ENCODE data around the gene SPOP.
"Not testable (repeated sequence)": the region's sequence is repeated elsewhere in the genome, so short reads cannot be mapped to it uniquely, and the experiment has no call there.

Gene SPOP

DNA sequence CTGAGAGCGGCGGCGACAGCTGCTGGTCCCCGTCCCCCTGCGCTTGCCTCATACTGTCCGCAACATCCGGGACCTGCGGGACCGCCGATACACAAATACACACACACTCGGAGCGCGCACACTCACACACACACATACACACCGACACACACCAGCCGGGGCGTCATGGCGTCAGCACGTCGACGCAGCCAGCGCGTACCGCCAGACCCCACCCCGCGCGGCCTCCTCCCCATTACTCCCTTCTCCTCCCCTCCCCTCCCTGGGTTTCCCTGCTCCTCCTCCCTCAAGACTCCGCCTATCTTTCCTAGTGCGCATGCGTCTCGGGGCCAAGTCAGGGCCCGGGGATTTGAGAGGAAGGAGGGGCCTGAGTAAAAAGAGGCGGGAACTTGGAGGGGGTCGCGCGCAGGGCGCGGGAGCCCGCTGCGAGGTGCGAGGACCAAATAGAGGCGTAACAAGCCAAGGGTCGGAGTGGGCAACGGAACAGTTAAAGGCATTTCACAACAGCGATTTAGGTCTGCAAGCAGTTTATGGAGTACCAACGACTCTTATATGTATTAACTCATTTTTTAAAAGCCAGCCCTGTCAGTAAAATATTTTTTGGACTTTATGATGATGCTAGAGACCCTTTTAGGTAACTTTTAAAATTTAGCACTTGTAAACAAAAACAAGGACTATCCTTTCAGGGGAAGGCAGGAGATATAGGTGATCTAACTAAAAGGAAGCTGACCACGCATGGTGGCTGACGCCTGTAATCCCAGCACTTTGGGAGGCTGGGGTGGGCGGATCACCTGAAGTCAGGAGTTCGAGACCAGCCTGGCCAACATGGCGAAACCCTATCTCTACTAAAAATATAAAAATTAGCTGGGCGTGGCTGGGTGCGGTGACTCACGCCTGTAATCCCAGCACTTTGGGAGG is at the start of gene SPOP:
TSS of gene SPOP (minus strand) at position 165 of the 915 bp plus-strand sequence. CDS start 55,287 bp downstream, outside the sequence.
- DNase-seq (ENCODE audit: low read depth, low spot score), result peak; percentile 97

DNA sequence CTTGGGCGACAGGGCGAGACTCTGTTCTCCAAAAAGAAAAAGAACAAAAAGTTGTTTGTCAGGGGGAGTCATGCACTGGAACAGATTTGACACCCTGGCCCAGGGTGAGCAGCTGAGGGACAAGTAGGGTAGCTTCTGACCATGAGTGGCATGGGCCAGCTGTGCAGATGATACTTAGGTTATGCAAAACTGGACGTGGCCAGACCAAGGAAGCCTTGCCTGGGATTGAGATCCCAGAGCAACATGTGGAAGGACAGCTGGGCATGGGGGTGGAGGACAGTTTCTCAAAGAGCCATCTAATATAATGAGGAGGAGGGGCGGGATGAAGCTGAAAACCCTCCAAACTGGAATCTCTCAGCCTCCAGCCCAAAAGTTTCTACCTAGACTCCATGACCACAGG is 49.5 kb upstream of the SPOP start:
- no peak for DNase-seq (ENCODE audit: low read depth, low spot score)

DNA sequence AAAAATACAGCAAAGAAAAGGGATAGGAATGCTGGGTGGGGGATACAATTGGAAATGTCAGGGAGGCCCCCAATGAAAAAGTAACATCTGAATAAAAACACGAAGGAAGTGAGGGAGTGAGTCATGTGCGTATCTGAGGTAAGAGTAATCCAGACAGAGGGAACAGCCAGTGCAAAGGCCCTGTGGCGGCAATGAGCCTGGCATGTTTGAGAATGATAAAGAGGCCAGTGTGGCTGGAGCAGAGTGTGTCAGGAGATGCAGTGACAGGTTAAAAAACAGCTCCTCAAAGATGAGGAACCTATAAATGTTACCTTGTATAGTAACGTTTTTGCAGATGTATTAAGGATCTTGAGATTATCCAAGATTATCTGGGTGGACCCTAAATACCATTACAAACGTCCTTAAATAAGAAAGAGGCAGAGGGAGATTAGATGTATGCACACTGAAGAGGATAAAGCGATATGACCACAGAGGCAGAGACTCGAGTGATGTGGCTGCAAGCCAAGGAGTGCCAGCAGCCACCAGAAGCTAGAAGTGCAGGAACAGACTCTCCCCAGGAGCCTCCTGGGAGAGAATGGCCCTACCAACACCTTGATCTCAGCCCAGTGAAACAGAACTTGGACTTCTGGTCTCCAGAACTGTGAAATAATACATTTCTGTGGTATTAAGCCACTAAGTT is 47.7 kb upstream of the SPOP start:
- DNase-seq (ENCODE audit: low read depth, low spot score), result no peak

DNA sequence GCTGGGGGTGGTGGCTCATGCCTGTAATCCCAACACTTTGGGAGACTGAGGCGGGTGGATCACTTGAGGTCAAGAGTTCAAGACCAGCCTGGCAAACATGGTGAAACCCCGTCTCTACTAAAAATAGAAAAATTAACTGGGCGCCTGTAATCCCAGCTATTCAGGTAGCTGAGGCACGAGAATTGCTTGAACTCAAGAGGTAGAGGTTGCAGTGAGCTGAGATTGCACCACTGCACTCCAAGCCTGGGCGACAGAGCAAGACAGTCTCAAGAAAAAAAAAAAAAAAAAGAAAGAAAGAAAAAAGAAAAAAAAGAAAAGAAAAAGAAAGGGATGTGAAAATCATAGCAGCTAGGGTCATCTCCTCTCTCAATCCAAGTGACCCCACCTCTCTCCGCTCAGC is 46.7 kb upstream of the SPOP start:
- not testable (repeated sequence) for DNase-seq (ENCODE audit: low read depth, low spot score)

DNA sequence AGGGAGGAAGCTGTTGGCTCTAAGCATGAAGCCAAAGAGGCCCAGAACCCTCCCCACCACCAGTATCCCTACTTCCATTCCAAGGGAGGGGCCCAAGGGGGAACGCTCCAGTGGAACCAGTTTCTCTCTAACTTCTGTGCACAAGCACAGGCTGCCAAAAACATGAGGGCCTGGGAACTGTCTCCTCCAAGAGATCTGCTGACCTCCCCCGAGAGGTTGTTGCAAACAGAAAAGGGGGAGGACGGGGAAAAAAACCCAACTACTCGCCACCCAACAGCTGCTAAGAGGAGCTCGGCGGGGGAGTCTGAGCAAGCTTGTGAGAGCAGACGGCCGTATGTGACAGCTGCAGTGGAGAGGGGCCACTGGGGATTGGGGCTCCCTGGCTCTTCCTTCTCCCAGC is 45.5 kb upstream of the SPOP start:
- DNase-seq (ENCODE audit: low read depth, low spot score), result no peak

DNA sequence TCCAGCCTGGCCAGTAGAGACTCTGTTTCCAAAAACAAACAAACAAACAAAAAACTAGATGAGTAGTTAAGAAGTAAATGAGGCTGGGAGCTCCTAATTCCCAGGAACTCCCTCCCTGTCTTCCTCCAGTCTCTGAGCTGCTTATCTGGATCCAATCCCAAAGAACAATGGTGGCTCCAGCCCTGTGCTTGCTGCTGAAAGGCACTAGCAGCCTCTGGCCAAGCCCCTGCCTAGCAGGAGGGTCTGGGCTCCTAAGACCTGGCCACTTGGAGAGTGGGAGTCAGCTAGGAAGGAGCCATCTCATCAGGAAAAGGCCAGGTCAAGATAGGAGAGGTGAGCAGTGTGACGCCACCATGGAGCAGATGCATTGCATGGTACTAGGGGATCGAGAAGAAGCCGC is 44.2 kb upstream of the SPOP start:
- DNase-seq (ENCODE audit: low read depth, low spot score), result no peak

DNA sequence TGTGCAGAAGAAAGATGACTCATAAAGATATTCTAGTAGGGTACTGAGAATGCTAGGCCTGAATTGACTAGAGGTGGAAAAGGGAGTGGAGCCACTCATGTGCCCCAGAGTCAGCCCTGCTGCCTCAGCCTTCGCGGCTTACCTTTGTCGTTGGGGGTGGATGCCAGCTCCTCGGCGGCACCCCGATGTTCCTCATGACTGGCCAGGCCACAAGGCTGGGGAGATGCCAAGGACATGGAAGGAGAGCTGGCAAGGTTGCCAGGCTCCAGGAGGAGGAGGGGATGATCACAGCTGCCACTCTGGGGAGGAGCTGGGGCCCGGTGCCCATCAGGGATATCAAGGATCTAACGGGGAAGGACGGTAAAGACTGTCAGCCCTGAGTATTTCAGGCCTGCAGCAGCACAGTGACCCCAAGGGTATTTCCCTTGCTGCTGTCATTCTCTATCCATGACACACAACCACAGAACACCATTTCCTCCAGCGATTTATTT is 39.5 kb upstream of the SPOP start:
- no peak for DNase-seq (ENCODE audit: low read depth, low spot score)

DNA sequence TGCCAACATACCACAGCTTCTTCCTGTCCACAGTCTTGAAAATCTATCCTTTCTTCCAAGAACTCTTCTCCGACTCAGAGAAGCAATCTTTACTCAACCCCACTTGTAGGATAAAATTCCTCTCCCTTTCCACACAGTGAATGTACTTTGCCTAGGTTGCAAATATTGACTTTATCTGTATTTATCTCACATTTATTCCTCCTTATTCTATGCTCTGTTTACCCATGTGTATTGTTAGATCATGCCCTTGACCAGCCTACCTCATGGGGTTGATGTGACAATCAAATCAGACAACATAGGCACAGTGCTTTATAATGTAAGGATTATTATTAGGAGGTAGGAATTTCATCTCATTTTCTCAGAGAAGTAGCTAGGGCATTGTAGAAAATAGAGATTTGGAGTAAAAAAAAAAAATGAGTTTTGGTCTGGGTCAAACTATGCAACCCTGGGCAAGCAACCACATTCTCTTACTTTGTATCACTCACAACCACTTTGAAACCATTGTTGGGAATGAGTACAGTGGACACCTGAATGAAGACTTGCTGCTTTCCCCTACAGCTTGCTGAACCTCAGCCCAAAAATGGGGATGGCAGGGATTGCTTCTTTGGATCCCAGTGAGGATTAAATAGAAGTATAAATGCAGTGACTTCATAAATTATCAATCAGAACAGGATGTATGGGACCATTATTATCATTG is 38.9 kb upstream of the SPOP start:
- DNase-seq (ENCODE audit: low read depth, low spot score), result no peak

DNA sequence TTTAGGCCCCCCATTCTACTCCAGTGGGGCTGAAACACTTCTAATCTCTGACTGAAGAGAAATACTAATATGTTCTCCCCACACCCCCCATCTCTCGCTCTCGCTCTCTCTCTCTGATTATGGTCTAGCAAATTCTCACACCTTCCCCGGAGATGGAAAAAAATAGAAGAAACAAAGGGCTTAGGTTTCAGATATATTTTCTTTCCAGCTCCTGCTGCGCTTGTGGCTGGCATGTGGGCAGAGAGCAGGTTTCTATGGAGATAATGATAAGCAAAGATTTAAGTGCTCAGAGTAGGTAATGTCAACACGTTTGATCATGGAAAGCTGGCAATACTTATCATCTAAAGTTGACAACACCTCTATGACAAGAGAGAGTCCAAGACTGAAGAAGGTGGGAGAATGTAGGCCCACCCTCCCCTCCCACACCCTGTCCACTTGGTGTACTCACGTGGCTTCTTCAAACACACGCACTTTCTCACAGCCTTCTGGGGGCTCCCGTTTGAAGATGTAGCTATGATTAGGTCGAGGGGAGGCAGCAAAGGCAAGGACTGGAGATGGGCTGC is 37.9 kb upstream of the SPOP start:
- no peak for DNase-seq (ENCODE audit: low read depth, low spot score)

DNA sequence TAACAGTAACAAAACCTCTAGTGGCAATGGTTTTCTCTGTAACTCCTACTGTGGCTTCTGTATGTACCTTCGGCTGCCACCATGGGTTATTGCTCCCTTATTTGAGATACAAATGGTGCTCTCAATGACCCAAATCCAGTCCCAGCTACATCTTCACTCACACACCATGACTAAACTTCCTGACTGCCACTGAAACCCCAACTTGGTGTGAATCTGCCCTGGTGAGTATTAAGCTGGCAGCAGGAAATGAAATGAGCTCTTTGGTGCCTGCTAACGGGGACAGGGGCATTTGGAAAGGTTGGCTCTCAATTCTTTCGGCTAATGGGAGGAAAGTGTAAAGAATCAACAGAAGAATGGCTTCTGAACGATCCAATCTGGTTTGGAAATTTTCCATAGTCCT is 37.3 kb upstream of the SPOP start:
- DNase-seq (ENCODE audit: low read depth, low spot score), result no peak

DNA sequence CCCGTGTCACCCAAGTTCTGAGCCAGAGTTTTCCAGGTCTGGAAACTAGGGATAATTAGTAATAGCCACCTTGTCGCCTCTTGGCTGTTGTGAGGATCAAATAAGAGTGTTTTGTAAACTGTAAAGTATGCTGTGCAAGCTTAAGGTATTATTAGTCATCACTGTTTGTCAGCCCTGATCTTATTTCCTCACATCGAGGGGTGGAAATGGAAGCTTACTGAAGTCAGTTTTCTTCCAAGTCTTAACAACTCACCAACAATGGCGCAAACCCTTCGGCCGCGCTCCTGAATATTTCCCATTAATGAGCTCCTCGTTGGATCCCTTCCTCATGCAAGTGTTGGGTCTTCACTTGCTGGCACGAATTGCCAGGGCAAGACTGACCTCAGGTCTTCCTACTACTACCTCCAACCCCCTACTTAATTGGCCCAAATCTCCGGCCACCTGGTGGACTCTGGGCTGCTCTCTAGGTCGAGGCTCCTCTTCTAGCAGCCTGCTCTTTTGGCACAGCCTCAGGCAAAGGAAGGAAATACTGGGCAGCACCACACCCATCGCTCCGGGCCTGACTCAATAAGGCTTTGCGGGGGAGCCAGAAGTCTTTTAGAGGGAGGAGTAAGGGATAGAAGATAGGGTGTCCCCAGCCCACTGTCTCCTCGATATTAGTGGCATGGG is 30.8 kb upstream of the SPOP start:
- no peak for DNase-seq (ENCODE audit: low read depth, low spot score)

DNA sequence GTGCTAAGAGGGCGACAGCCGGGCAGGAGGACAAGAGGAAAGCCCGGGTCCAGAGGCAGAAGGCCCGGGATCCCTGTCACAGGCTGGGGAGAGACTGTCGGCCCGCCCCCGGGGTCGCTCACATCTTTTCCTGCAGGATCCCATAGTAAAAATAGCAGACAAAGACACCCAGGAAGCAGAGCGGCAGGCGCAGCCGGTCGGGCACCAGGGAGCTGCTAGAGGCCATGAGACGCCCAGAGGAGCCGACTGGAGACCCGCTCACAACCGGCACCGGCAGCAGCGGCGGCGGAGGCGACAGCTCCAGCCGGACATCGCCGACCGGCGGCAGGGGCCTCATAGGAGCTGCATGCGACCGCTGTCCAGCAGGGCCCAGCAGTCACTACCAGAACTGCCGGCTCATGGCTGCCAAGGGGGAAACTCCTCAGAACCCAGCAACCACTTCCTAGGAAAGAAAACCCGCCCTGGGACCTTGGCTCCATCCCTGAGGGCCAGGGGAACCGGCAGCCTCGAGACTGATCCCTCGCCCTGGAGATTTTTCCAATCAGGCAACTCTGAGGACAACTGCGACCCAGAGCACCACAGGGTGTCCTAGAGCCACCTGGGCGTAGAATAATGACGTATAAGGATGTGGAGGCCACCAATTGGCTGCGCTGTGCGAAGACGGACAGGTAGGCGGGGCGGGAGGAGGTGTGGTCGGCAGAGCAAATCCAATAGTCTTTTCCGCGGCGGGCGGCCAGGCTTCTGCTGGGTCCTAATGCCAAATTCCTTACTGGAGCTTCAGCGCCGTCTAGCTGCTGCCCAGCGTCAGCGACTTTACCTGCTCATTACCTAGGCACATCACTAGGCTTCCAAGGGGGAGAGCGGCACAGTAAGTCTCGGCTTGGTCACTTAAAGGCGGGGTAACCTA is 30.0 kb upstream of the SPOP start, which contains the start of gene SLC35B1:
TSS of gene SLC35B1 (minus strand) at position 357 of the 907 bp plus-strand sequence. CDS start at position 226, 131 bp downstream.
- peak; percentile 95 for DNase-seq (ENCODE audit: low read depth, low spot score)

DNA sequence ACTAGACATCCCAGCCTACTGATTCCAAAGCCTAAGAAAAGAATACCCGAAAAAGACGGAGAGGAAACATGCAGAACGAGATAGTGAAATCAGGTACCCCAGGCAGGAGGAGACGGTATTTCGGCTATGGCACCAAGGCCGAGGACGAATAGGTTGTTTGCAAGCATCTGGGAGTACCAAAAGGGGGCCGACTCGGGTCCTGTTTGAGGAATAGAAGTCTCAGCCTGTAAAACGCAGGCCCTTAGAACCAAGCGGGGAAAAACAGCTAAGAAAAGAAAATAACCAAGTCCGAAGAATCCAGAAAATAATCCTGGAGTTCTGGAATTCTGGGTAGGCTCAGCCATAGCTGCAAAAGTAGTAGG is 29.3 kb upstream of the SPOP start:
- DNase-seq (ENCODE audit: low read depth, low spot score), result no peak

DNA sequence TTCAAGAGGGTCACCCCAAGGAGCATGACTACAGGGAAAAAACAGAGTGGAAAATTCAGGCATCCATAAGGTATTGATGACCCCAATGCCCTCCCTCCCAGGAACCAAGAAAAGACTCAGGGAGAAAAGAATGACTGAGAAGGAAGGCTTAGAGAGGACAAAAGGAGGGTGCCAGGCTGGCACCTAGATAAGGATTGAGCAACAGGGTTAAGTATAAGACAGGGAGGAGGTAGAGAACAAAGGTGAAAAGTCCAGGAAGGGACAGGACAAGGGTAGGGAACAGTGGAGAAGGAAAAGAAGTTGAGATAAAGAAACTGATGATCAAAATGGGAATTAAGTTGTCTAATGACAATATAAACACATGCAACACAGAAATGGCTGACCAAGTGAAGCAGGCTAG is 27.4 kb upstream of the SPOP start:
- DNase-seq (ENCODE audit: low read depth, low spot score), result no peak

DNA sequence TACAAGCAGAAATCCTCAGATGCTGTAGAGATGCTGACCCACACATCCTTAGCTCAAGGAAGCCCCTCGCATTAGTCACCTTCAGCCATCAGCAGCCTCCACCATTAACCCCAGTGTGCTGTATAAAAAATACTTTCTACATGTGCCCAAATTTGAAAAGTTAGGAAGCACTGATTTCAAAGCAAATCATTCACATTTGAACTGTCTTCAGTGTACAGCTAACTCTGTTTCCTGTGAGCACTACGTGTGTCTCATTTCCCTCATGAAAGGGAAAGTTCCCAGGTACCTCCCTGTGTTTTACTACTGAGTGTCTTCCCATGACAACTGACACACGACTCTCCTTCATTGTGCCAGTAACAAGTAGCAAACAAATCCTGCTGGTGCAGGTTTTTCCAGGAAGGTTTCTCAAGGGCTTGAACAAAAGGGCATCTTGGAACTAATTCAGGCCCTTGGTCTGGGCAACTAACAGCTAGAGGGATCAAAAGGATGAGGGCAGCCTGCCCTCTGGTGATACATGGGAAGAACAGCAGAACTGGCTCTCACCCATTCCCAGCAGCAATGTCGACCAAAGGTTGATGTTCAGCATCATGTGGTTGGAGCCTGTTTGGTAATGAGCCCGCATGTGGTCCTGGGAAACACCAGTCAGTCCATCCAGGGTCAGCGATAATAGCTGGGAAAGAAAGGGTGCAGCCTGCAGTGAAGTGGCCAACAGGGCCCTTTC is 25.8 kb upstream of the SPOP start:
- no peak for DNase-seq (ENCODE audit: low read depth, low spot score)

DNA sequence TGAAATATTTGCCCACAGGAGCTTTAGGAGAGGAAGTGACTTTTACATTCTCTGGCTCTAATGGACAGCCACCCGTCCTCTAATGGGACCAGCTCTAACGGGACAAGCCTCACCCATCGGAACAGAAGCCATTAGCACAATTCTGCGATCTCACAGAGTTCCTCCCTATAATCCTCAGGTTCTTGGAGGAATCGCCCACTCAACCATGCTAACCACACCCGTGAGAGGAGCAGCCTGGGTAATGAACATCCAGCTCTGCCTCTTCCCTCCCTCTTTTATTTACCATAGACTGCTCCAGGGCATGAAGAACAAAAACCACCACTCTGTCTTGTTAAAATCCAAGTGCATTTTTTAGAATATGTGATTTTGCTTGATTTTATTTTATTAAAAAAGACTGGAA is 23.1 kb upstream of the SPOP start:
- DNase-seq (ENCODE audit: low read depth, low spot score), result no peak

DNA sequence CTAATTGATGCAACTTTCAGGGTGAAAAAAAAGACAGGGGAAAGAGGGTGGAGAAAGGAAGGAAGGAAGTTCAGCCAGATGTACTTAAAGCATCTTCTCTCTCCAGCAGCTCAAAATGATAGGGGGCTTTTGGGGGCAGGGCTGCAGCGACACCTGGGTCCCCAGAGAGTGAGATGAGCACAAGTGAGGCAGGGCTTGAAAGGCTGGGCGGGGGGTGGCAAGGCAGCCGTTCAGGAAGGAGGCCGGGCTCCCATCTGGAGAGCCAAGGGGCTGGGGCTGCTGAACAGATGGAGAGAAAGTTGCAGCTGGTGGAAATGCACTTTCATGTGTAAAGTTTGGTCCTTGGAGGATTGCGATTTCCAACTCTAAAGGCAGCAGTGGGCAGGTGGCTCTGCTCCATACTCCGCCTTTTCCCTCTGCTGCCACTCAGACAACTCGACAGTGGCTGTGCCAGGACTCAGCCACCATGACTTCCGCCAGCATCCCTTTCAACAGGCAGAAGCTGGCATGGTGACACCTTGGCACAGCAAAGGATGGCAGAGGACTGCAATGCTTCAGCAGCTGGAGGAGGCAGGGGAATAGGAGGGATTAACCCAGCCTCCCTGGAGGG is 22.2 kb upstream of the SPOP start:
- no peak for DNase-seq (ENCODE audit: low read depth, low spot score)

DNA sequence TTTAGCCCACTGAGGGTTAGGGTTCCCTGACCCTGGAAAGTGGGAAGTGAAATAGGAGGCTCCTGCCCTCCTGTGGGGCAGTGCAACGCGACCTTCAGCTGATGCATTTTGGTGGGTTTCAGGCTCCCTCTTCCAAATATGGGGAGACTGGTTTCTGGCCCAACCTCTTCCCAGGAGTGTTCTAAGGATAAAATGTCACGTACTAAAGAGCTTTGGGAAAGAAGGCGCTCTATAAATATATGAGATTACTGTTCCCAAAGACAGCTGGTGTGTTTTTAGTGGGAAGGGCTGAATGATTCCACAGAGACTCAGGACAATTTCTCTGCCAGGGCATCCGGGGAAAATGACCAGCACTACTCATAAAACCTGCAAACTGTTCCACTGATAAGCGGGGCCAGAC is 20.1 kb upstream of the SPOP start:
- no peak for DNase-seq (ENCODE audit: low read depth, low spot score)

DNA sequence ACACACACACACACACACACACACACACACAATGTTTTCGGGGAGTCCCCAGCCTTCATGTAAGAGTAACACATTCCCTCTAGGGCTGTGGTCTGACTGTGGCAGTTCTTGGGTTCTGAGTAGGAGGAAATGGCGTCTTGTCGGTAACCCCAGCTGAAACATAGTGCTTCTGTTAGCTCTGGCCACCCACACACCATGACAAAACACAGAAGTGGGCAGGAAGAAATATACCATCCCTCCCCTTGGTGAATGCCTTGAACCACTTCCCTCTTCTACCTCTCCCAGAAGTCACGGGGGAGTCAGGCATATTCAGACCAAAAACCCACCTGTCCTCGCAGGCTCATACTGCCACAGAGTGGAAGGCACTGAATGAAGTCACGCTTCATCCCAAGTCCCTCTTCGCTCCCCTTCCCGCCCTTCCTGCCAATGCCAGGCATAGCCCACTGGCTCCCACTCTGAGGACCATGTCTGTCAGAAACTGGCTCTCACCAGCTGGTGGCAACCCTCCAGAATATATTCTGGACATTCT is 18.4 kb upstream of the SPOP start:
- no peak for DNase-seq (ENCODE audit: low read depth, low spot score)

Measured in brain pericyte (primary cell).